ENCODE measurements around the gene GBGT1. TPM values are rescaled to one million over a fixed set of nuclear protein-coding genes. Genes with fewer than 3 reads are reported as not detected.

The GBGT1 gene
- total and polyA plus RNA-seq, 2 donors (not counting 3 experiments of a cell fraction or from before 2014, with no cell fraction given): 35.6 to 56.3 TPM

- FAIRE-seq (no peak), DNase-seq (ENCODE audit: low read depth, low spot score) (no peak)
- intact Hi-C loops (cut with micrococcal nuclease) (loop anchor here (1.0 kb wide), 5 partner anchors 8 to 121 kb away; partner anchors contain the start of gene RALGDS), dilution Hi-C loops (cut with MboI; ENCODE audit: extremely low pct_ligation_motif_present, low sequenced_read_pairs) (no loop called here)
- no peaks in the 10 kb centered on the region for H3K9me3 ChIP-seq (replicated peaks; ENCODE audit: control insufficient read depth, insufficient read depth, low read length)
- no peaks in the 10 kb centered on the region for H4K20me1 ChIP-seq (replicated peaks; ENCODE audit: control insufficient read depth, extremely low read depth, insufficient read depth, low read length)
- no peak overlapping the region for H3K27ac ChIP-seq (ENCODE audit: insufficient read depth, low read depth, low read length)
- TF ChIP-seq MYC (IDR thresholded peaks at IDR 0.05; ENCODE audit: low read depth, low read length) (no peak), POLR2AphosphoS5 (IDR thresholded peaks at IDR 0.05; ENCODE audit: insufficient read depth, low read depth, low read length) (no peak), POLR2A (IDR thresholded peaks at IDR 0.05; ENCODE audit: low read depth, low read length) (no peak), GATA2 (IDR thresholded peaks at IDR 0.05; ENCODE audit: insufficient read depth, insufficient read length, low read depth, low read length) (no peak), JUN (IDR thresholded peaks at IDR 0.05; ENCODE audit: borderline replicate concordance, insufficient read depth, insufficient read length, low read depth) (no peak), CTCF (IDR thresholded peaks at IDR 0.05; ENCODE audit: extremely low read depth in 1 of 2, insufficient read depth in 1 of 2, low read depth in 1 of 2, low read length in 2 of 2) (no peak), EZH2 (IDR thresholded peaks at IDR 0.05; ENCODE audit: borderline replicate concordance, low read depth, low read length, severe bottlenecking) (no peak)
- TF ChIP-seq, protein P1, sequence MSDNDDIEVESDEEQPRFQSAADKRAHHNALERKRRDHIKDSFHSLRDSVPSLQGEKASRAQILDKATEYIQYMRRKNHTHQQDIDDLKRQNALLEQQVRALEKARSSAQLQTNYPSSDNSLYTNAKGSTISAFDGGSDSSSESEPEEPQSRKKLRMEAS (IDR thresholded peaks at IDR 0.05; ENCODE audit: insufficient read depth, insufficient read length): no peak
- BruUV-seq (replicated peaks): no TSS peak
- H3K4me3 ChIP-seq (replicated peaks in 1 of 3; ENCODE audit: insufficient read depth in 1 of 3, low read depth in 1 of 3, low read length in 3 of 3): no peak overlapping the region
- H3K4me1 ChIP-seq (ENCODE audit: control insufficient read depth, extremely low read depth, insufficient read depth, low read length): peaks cover 15% of the 10 kb centered on the region
- H3K36me3 ChIP-seq (ENCODE audit: control insufficient read depth in 2 of 2, extremely low read depth in 1 of 2, insufficient read depth in 2 of 2, low read length in 2 of 2): no peaks in the 10 kb centered on the region
- H2AFZ ChIP-seq (ENCODE audit: low read depth, low read length): no peak overlapping the region
- H3K9me1 ChIP-seq (replicated peaks; ENCODE audit: control insufficient read depth, extremely low read depth, insufficient read depth, low read length): no peaks in the 10 kb centered on the region
- POLR2A ChIA-PET: interaction anchor here (0.7 to 1.1 kb wide), 3 partner anchors 10 to 33 kb away, joined by 3 read pairs; no protein-coding TSS in a partner anchor
- H3K79me2 ChIP-seq (ENCODE audit: control insufficient read depth, insufficient read depth, low read length): peaks cover 2% of the 10 kb centered on the region
- no peak overlapping the region for H3K4me2 ChIP-seq (ENCODE audit: insufficient read depth, low read length)
- no peak overlapping the region for H3K9ac ChIP-seq (replicated peaks; ENCODE audit: extremely low read depth, insufficient read depth, low read length)
- no peaks in the 10 kb centered on the region for H3K27me3 ChIP-seq (ENCODE audit: control insufficient read depth in 2 of 2, insufficient read depth in 2 of 2, low read length in 2 of 2)
- CTCF ChIA-PET: interaction anchor here (0.6 to 6.2 kb wide), 39 partner anchors 9 to 415 kb away, joined by 3 to 147 read pairs (median 8); partner anchors contain the start of genes GFI1B, GTF3C5 and RALGDS
Observed at GRCh38 chr9:133143639-133144141, 20.0 kb downstream of the GBGT1 start.

Data from endothelial cell of umbilical vein (primary cell).